Fibroblast of the aortic adventitia (primary cell): ENCODE results near the gene HOXA4. TPM values are rescaled to one million over a fixed set of nuclear protein-coding genes. Genes with fewer than 3 reads are reported as not detected.

Experiments
- DNase-seq: peaks from one replicate; pipeline ENCODE4 v3.0.0-alpha.2; 2010; ENCODE audit warnings: low read depth
- H3K4me3 ChIP-seq: 2 replicates; pipeline ENCODE4 v1.5.1; 2011; ENCODE audit warnings: low read depth, mild to moderate bottlenecking, control low read depth, low read length, moderate library complexity
- total RNA-seq: library from RNA; depleted of rRNA; stranded (reverse); fragments of >200 nt; gene quantifications from 2 replicates; pipeline ENCODE4 v1.2.3, GENCODE V29; 2012; ENCODE audit warnings: low replicate concordance
- TF ChIP-seq, protein P1 (sequence below): IDR thresholded peaks from 2 replicates; pipeline ENCODE4 v1.5.1; 2011; ENCODE audit warnings: mild to moderate bottlenecking, low read length, control low read depth, inconsistent platforms; ENCODE audit not compliant: insufficient read depth

HOXA4 gene
- total RNA-seq, 1 donor, result 0.99 TPM

DNA sequence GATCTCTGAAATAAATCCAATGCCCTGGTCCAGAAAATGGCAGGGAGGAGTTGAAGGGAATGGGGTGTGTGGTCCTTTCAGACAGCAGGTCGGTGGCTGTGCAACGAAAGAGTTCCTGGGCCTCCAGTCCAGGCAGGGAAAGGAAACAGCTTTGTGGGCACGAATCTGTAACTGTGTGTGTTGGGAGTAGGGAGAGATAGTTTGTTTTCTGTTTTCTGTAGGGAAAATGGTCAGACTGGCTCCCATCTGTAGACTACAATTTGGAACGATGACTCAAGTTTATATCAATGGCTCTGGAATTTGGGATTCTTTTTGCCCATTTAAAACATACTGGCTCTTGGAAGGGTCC, 37.3 kb upstream of the HOXA4 start:
- H3K4me3 ChIP-seq, result no peak overlapping the region
- TF ChIP-seq, protein P1, sequence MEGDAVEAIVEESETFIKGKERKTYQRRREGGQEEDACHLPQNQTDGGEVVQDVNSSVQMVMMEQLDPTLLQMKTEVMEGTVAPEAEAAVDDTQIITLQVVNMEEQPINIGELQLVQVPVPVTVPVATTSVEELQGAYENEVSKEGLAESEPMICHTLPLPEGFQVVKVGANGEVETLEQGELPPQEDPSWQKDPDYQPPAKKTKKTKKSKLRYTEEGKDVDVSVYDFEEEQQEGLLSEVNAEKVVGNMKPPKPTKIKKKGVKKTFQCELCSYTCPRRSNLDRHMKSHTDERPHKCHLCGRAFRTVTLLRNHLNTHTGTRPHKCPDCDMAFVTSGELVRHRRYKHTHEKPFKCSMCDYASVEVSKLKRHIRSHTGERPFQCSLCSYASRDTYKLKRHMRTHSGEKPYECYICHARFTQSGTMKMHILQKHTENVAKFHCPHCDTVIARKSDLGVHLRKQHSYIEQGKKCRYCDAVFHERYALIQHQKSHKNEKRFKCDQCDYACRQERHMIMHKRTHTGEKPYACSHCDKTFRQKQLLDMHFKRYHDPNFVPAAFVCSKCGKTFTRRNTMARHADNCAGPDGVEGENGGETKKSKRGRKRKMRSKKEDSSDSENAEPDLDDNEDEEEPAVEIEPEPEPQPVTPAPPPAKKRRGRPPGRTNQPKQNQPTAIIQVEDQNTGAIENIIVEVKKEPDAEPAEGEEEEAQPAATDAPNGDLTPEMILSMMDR, result no peak
- DNase-seq, result no peak

DNA sequence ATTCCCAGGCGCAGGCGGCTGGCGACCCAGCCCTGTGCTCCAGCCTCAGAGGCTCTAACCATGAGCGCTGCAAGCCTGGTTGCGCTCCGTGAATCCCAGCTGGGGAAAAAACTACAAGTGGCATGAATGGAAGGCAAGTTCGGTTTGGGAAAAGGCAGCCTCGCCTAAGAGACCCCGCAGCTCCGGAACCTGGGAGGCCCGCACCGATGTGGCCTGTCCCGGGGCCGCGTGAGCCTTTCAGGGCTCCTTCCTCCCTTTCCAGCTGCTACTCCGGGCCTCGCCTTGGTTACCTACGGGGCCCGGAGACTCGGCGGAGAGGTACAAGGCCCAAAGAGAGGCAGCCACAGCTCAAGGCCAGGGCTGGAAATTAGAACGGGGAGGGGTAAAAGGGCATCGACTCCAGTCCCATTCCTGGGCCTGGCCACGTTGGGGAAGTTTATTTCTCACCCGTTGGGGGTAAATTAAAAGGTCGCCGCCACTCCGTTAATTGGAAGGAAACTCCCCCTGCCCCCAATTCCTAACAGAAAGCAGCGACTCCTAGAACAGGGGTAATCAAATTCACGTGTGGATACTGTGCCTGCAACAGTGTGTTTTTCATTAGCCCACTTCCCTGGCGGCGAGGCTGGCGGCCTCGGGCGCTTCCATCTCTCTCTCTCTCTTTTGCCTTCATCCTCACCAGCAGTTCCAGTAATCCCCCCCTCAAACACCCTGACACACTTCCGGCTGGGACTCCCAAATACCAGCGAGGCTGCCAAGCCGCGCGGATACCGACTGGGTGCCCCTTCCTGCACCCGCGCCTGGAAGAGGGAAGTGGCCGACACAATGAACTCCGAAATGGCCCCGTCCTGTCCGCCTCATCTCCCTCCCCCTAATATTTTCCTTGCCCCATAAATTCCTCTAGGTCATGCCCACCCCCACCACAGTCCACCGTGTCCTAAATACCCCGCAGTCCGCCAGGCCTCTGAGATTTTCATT, 36.3 kb upstream of the HOXA4 start:
- no peak overlapping the region for H3K4me3 ChIP-seq
- DNase-seq, result no peak

DNA sequence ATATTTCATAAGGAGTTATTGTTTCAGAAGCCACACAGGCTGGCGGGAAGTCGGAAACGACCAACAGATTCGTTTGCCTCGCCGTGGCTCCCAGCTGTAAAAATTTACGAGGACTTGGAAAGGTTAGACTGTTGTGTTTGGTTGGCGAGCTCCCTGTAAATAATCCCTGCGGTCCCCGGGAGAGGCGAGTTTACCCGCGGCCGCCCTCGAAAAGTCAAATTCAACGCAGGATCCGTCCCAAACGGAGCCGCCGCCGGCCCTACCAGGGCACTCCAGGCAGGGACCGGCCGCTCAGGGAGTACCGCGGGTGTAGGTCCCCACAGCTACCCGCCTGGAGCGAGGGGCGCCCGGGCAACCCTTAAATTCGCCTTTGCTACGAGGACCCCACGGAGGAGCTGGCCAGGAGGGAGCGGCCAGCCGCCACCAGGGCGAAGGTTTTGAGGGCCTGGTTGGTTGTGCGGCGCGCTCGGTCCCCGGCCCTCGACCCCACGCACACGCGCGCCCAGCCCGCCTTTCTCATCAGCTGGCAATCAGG, 35.5 kb upstream of the HOXA4 start:
- TF ChIP-seq, protein P1, result no peak
- no peak for DNase-seq

More for the DNA sequence above, 36.3 kb upstream of the HOXA4 start:
- TF ChIP-seq, protein P1, result no peak

DNA sequence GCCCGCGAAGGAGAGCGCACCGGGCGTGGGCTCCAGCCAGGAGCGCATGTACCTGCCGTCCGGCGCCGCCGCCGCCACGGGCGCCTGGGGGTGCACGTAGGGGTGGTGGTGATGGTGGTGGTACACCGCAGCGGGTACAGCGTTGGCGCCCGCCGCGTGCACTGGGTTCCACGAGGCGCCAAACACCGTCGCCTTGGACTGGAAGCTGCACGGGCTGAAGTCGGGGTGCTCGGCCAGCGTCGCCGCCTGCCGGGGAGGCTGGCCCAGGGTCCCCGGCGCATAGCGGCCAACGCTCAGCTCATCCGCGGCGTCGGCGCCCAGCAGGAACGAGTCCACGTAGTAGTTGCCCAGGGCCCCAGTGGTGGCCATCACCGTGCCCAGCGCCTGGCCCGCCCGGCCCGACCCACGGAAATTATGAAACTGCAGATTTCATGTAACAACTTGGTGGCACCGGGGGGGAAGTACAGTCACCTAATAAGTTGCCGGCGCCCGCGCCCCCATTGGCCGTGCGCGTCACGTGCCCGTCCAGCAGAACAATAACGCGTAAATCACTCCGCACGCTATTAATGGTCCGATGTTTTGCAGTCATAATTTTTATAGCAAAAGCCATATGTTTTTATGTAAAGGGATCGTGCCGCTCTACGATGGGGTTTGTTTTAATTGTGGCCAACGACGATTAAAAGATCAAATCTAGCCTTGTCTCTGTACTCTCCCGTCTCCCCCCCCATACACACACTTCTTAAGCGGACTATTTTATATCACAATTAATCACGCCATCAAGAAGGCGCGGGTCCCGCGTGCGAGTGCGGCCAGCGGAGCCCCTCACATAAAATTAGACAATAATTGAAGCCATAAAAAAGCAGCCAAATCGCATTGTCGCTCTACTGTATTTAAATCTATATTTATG, 34.8 kb upstream of the HOXA4 start, which contains the start of gene HOXA9:
TSS of gene HOXA9 (minus strand) at position 449 of the 907 bp plus-strand sequence. CDS start at position 369, 80 bp downstream.
- no peak for DNase-seq
- H3K4me3 ChIP-seq, result no peak within 1 kb of the TSS
- TF ChIP-seq, protein P1, result no peak

More for the DNA sequence above, 35.5 kb upstream of the HOXA4 start:
- no peak overlapping the region for H3K4me3 ChIP-seq

DNA sequence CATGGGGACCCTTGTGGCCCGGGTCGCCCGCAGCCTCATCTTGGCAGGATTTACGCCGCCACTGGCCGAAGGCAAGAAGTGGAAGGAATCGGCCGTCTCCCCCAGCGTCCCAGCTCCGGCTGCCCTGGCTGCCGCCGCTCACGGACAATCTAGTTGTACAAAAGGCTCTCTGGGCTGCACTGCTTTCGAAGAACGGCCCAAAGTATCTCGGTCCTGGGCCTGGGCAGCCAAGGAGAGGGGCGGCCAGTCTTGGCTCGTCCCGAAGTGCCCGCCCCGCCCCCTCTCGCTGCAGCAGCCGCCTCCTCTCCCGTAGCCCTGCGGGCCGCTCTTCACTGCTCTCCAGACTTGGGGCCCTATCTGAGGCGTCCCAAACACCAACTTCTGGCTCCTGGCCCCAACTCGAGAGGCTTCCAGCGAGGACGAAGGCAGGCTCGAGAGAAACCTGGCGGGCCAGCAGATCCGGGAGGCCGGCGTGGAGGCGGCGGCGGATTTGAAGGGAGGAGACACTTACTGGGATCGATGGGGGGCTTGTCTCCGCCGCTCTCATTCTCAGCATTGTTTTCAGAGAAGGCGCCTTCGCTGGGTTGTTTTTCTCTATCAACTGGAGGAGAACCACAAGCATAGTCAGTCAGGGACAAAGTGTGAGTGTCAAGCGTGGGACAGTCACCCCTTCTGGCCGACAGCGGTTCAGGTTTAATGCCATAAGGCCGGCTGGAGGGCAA, 34.0 kb upstream of the HOXA4 start:
- H3K4me3 ChIP-seq, result no peak overlapping the region
- DNase-seq, result no peak
- TF ChIP-seq, protein P1, result no peak

DNA sequence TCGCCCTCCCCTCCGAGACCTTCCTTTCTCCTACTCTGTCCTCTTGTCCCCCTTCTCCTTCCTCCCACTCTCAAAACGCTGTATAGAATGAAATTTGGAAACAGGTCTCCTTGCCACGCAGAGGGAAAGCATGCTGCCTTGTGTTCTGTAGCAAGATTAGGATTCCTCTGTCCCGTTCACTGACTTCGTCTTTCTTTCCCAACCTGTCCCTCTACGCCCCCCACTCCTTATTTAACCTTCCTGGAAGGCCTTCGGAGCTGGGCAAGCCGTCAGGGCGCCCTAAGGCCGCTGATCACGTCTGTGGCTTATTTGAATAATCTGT, 33.4 kb upstream of the HOXA4 start:
- TF ChIP-seq, protein P1, result no peak
- no peak for DNase-seq
- no peak overlapping the region for H3K4me3 ChIP-seq
